ENCODE results near the gene CHD8.
"Not testable (repeated sequence)": the region's sequence is repeated elsewhere in the genome, so short reads cannot be mapped to it uniquely, and the experiment has no call there.

The CHD8 gene

DNA sequence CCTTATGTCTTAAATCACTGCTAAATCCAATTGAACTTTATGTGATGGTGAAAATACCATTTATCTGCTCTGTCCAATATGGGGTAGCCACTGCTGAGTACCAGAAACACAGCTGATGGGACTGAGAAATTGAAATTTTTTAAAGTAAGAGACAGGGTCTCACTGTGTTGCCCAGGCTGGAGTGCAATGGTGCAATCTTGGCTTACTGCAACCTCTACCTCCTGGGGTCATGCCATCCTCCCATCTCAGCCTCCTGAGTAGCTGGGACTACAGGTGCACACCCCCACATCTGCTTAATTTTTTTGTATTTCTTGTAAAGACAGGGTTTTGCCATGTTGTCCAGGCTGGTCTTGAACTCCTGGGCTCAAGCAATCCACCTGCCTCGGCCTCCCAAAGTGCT, 83.1 kb downstream of the CHD8 start:
- DNase-seq (ENCODE audit: low spot score), result not testable (repeated sequence)

GRCh38 chr14:21369949-21370679, 85.8 kb downstream of the CHD8 start:
- no peak for DNase-seq (ENCODE audit: low spot score)

- no peak for DNase-seq (ENCODE audit: low spot score)
Measured at GRCh38 chr14:21367582-21368144, 88.3 kb downstream of the CHD8 start.

GRCh38 chr14:21356511-21356910, 99.4 kb downstream of the CHD8 start:
- no peak for DNase-seq (ENCODE audit: low spot score)

GRCh38 chr14:21352587-21352986, 103.3 kb downstream of the CHD8 start:
- DNase-seq (ENCODE audit: low spot score), result no peak

DNA sequence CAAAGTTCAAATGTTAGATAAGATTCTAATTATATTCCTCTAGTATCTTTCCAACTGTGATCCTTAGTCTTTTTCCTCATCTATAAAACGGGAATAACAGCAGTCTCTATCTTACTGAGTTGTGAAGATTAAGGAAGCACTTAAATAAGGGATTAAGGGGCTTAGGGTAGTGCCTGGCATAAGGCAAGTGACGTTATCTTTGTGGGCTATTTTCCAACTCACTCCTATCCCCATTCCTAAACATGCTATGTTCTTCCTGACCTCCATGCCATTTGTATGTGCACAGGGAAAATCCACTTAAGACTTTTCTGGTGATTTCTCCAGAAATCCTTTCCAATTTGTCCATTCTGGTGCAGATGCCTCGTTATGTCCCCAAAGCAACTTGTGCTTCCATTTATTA, 105.4 kb downstream of the CHD8 start:
- no peak for DNase-seq (ENCODE audit: low spot score)

- DNase-seq (ENCODE audit: low spot score), result no peak
Measured at GRCh38 chr14:21347201-21347600, 108.7 kb downstream of the CHD8 start.

DNA sequence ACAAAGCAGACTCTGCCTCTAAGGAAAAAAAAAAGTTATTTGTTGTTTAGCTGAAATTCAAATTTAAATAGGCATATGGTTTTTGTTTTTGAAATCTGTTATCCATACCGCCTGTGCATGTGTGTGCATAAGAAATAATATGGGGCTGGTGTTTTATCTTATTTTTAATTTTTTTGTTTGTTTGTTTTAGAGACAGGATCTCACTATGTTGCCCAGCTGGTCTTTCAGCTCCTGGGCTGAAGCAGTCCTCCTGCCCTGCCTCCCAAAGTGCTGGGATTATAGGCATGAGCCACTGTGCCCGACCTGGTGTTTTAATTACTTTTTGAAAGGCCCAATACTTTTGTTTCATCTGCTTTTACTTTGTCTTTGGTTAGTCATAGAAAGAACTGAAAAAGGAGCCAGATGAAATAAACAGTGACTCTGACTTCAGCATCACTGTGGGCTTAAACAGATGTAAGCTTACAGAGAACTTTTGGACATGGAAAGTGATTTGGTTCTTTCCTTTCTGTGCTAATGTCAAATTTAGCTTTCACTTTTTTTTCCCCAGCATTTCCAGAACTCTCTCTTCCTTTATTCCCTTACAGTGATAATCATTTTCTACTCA, 109.3 kb downstream of the CHD8 start:
- peak; percentile 62 for DNase-seq (ENCODE audit: low spot score)

- no peak for DNase-seq (ENCODE audit: low spot score)
Measured at GRCh38 chr14:21343035-21343794, 112.7 kb downstream of the CHD8 start.
